H9 (cell line): ENCODE measurements around the gene GABARAP. TPM values are rescaled to one million over a fixed set of nuclear protein-coding genes. Genes with fewer than 3 reads are reported as not detected.

Experiments used
- DNase-seq: peaks from one replicate; pipeline ENCODE4 v3.0.0-alpha.2; 2017
- H2AFZ ChIP-seq: one replicate; pipeline ENCODE4 v1.6.1; 2013; ENCODE audit warnings: mild to moderate bottlenecking, low read length, control low read depth, moderate library complexity
- H2AK5ac ChIP-seq: 2 replicates; pipeline ENCODE4 v1.6.1; 2013; ENCODE audit warnings: low read length, control low read depth, mixed read lengths; ENCODE audit not compliant: insufficient read length
- H2BK120ac ChIP-seq: one replicate; pipeline ENCODE4 v1.6.1; 2013; ENCODE audit warnings: low read depth, mild to moderate bottlenecking, low read length, control low read depth, inconsistent platforms; ENCODE audit not compliant: poor library complexity, severe bottlenecking
- H2BK12ac ChIP-seq: 2 replicates; pipeline ENCODE4 v1.6.1; 2013; ENCODE audit warnings: low read length, control low read depth, mixed read lengths, low read depth; ENCODE audit not compliant: insufficient read length
- H2BK15ac ChIP-seq: 2 replicates; pipeline ENCODE4 v1.6.1; 2013; ENCODE audit warnings: low read depth, low read length, control low read depth
- H2BK20ac ChIP-seq: one replicate; pipeline ENCODE4 v1.6.1; 2013; ENCODE audit warnings: low read depth, mild to moderate bottlenecking, low read length, control low read depth, inconsistent platforms; ENCODE audit not compliant: poor library complexity, severe bottlenecking
- H2BK5ac ChIP-seq: 2 replicates; pipeline ENCODE4 v1.6.1; 2013; ENCODE audit warnings: low read length, control low read depth, mixed read lengths; ENCODE audit not compliant: insufficient read length
- H3K14ac ChIP-seq: 2 replicates; pipeline ENCODE4 v1.6.1; 2013; ENCODE audit warnings: low read length, control low read depth; ENCODE audit not compliant: insufficient read depth
- H3K18ac ChIP-seq: 2 replicates; pipeline ENCODE4 v1.6.1; 2013; ENCODE audit warnings: low read depth, mild to moderate bottlenecking, mixed read lengths, low read length, control low read depth; ENCODE audit not compliant: insufficient read length
- H3K23ac ChIP-seq: 2 replicates; pipeline ENCODE4 v1.6.1; 2013; ENCODE audit warnings: low read length, control low read depth, mixed read lengths, low read depth; ENCODE audit not compliant: insufficient read length
- H3K23me2 ChIP-seq: 2 replicates; pipeline ENCODE4 v1.6.1; 2013; ENCODE audit warnings: low read depth, mild to moderate bottlenecking, mixed read lengths, low read length, control low read depth; ENCODE audit not compliant: insufficient read length, poor library complexity, severe bottlenecking
- H3K27ac ChIP-seq: 2 replicates; pipeline ENCODE4 v1.5.1; 2013; ENCODE audit warnings: low read length, control low read depth, mixed read lengths, low read depth; ENCODE audit not compliant: insufficient read length
- H3K27me3 ChIP-seq: 2 replicates; pipeline ENCODE4 v1.6.1; 2013; ENCODE audit warnings: low read length, control low read depth, inconsistent platforms; ENCODE audit not compliant: insufficient read depth
- H3K4ac ChIP-seq: 2 replicates; pipeline ENCODE4 v1.6.1; 2013; ENCODE audit warnings: low read depth, mild to moderate bottlenecking, control low read depth, inconsistent platforms, low read length, moderate library complexity
- H3K4me1 ChIP-seq: 2 replicates; pipeline ENCODE4 v1.6.1; 2013; ENCODE audit warnings: low read length, control low read depth, inconsistent platforms; ENCODE audit not compliant: insufficient read depth
- H3K4me2 ChIP-seq: 2 replicates; pipeline ENCODE4 v1.6.1; 2013; ENCODE audit warnings: low read length, control low read depth, mixed read lengths; ENCODE audit not compliant: insufficient read length, insufficient read depth
- H3K56ac ChIP-seq: 2 replicates; pipeline ENCODE4 v1.6.1; 2013; ENCODE audit warnings: low read depth, mild to moderate bottlenecking, mixed read lengths, low read length, control low read depth; ENCODE audit not compliant: insufficient read length
- H3K79me1 ChIP-seq: 2 replicates; pipeline ENCODE4 v1.6.1; 2013; ENCODE audit warnings: low read depth, mild to moderate bottlenecking, moderate library complexity, low read length, control low read depth, inconsistent platforms; ENCODE audit not compliant: insufficient read depth, poor library complexity, severe bottlenecking
- H3K79me2 ChIP-seq: 2 replicates; pipeline ENCODE4 v1.6.1; 2013; ENCODE audit warnings: low read length, control low read depth, inconsistent platforms; ENCODE audit not compliant: insufficient read depth
- H3K9ac ChIP-seq: 2 replicates; pipeline ENCODE4 v1.6.1; 2013; ENCODE audit warnings: low read length, control low read depth, mixed read lengths; ENCODE audit not compliant: insufficient read length; ENCODE audit errors: extremely low read depth
- H3K9me3 ChIP-seq: one replicate; pipeline ENCODE4 v1.6.1; 2013; ENCODE audit warnings: low read depth, low read length, inconsistent platforms; ENCODE audit not compliant: control insufficient read depth
- H3T11ph ChIP-seq: one replicate; pipeline ENCODE4 v1.6.1; 2013; ENCODE audit warnings: mild to moderate bottlenecking, low read length, control low read depth, inconsistent platforms
- H4K20me1 ChIP-seq: one replicate; pipeline ENCODE4 v1.6.1; 2013; ENCODE audit not compliant: control insufficient read depth, insufficient read length, insufficient read depth
- H4K5ac ChIP-seq: 2 replicates; pipeline ENCODE4 v1.6.1; 2013; ENCODE audit warnings: low read depth, mild to moderate bottlenecking, mixed read lengths, low read length, control low read depth; ENCODE audit not compliant: insufficient read length
- H4K8ac ChIP-seq: replicated peaks from 2 replicates; pipeline ENCODE4 v1.6.1; 2013; ENCODE audit warnings: low read length, control low read depth, mixed read lengths, low read depth; ENCODE audit not compliant: insufficient read length
- H4K91ac ChIP-seq: 2 replicates; pipeline ENCODE4 v1.6.1; 2013; ENCODE audit warnings: low read depth, mild to moderate bottlenecking, moderate library complexity, mixed read lengths, low read length, control low read depth; ENCODE audit not compliant: insufficient read length
- H3K27ac Mint-ChIP-seq, 3 experiments: 2 replicates in 2 of 3; 3 replicates in 1 of 3; pipeline ENCODE4 v1.8.0; 2020 to 2021; ENCODE audit warnings: mixed read lengths in 3 of 3, mild to moderate bottlenecking in 1 of 3, moderate library complexity in 1 of 3
- H3K27me3 Mint-ChIP-seq: 2 replicates; pipeline ENCODE4 v1.8.0; 2021; ENCODE audit warnings: low read depth, mild to moderate bottlenecking, moderate library complexity, mixed read lengths
- H3K36me3 Mint-ChIP-seq, 3 experiments: 2 replicates in 2 of 3; 3 replicates in 1 of 3; pipeline ENCODE4 v1.8.0; 2020 to 2021; ENCODE audit warnings: low read depth in 3 of 3, mixed read lengths in 3 of 3; ENCODE audit not compliant: insufficient read depth in 1 of 3
- H3K4me1 Mint-ChIP-seq, 2 experiments: 2 replicates each; pipeline ENCODE4 v1.8.0; 2020; ENCODE audit warnings: mixed read lengths in 2 of 2
- H3K4me3 Mint-ChIP-seq, 2 experiments: 2 replicates in 1 of 2; 3 replicates in 1 of 2; pipeline ENCODE4 v1.8.0; 2020 to 2021; ENCODE audit warnings: mild to moderate bottlenecking in 2 of 2, mixed read lengths in 2 of 2, moderate library complexity in 1 of 2
- H3K9me3 Mint-ChIP-seq, 2 experiments: 2 replicates in 1 of 2; 3 replicates in 1 of 2; pipeline ENCODE4 v1.8.0; 2020; ENCODE audit warnings: mild to moderate bottlenecking in 2 of 2, mixed read lengths in 2 of 2, moderate library complexity in 1 of 2
- CTCF ChIP-seq: fragments of 200-600 bp; sonication (generic); conservative IDR thresholded peaks from 3 replicates; pipeline ENCODE4 v1.8.0; 2021; ENCODE audit warnings: antibody characterized with exemption, mild to moderate bottlenecking
- WGBS: extraction: QIAGEN DNeasy Blood & Tissue Kit; methylation state at CpG from one replicate; pipeline ENCODE4 v1.1.7; 2013; ENCODE audit warnings: missing lambda C conversion rate, low lambda C conversion rate, mixed read lengths; ENCODE audit not compliant: insufficient read length; ENCODE audit errors: extremely low coverage; 5-methylcytosine and 5-hydroxymethylcytosine counted together
- total RNA-seq: library from RNA; stranded (reverse); gene quantifications from 2 replicates; pipeline ENCODE4 v1.2.1, GENCODE V29; 2021

The GABARAP gene
- total RNA-seq, 1 experiment from 2014 or later = 261 TPM

DNA sequence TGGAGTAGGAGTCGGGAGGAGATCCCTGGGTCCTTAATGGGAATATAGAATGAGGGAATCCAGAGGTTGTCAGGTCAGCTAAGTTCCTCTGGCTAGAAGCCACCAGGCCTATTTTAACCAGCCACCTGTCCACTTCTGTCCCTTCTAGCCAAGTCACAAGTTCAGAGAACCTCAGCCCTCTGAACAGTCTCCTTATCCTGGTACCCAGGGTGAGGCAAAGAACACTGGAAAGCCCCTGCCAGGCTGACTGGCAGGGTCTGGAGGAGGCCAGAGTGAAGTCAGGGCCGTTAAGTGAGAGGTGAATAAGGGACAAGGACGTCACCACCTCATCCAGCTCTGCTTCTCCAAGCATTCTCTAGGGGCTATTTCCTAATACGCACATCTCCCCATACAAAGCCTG, 6.5 kb upstream of the GABARAP start:
- H3K4me1 ChIP-seq = no peaks in the 10 kb centered on the region; the same call in 1 of the 2 replicates
- H3K14ac ChIP-seq = no peak overlapping the region
- H2AK5ac ChIP-seq = no peak overlapping the region
- H4K20me1 ChIP-seq = no peaks in the 10 kb centered on the region
- H3K9me3 ChIP-seq = no peaks in the 10 kb centered on the region
- no peak overlapping the region for H4K5ac ChIP-seq
- peaks cover 23% of the 10 kb centered on the region; the same call in 1 of the 2 replicates for H3K79me2 ChIP-seq
- no peak overlapping the region for H3K27ac ChIP-seq
- H3T11ph ChIP-seq = no peak overlapping the region
- H3K27me3 ChIP-seq = no peaks in the 10 kb centered on the region
- H3K9ac ChIP-seq = peak overlapping the region; percentile 16
- DNase-seq = no peak
- no peak overlapping the region for H4K8ac ChIP-seq
- H3K18ac ChIP-seq = no peak overlapping the region
- peaks cover 6% of the 10 kb centered on the region for H3K23me2 ChIP-seq
- no peak overlapping the region for H3K56ac ChIP-seq
- H2BK120ac ChIP-seq = no peak overlapping the region
- H3K79me1 ChIP-seq = peaks cover 13% of the 10 kb centered on the region
- no peak overlapping the region for H2BK12ac ChIP-seq
- Mint-ChIP-seq H3K9me3 (no peaks in the 10 kb centered on the region), H3K27ac (0 out of 7 replicates have a peak overlapping the region, but pooled peaks of 1 of the 3 experiments have one; percentile 33), H3K27me3 (no peaks in the 10 kb centered on the region), H3K4me3 (peak overlapping the region; percentile 16 to 24; a peak in 3 of 5 replicates), H3K36me3 (peaks cover 21 to 39% (median 34%) of the 10 kb centered on the region in 3 experiments), H3K4me1 (peaks cover 31 to 34% of the 10 kb centered on the region in 2 experiments)
- no peak overlapping the region for H4K91ac ChIP-seq
- H3K4me2 ChIP-seq = no peak overlapping the region
- no peak overlapping the region for H2BK5ac ChIP-seq
- no peak overlapping the region for H2AFZ ChIP-seq
- no peak overlapping the region for H2BK20ac ChIP-seq
- no peak overlapping the region for H3K23ac ChIP-seq
- H3K4ac ChIP-seq = no peak overlapping the region
- TF ChIP-seq CTCF = no peak
- no peak overlapping the region for H2BK15ac ChIP-seq
- no CpG with 5 or more reads among the region's 4 CpGs for WGBS
